Measurements from ENCODE around the gene DDAH1.

Gene DDAH1

DNA sequence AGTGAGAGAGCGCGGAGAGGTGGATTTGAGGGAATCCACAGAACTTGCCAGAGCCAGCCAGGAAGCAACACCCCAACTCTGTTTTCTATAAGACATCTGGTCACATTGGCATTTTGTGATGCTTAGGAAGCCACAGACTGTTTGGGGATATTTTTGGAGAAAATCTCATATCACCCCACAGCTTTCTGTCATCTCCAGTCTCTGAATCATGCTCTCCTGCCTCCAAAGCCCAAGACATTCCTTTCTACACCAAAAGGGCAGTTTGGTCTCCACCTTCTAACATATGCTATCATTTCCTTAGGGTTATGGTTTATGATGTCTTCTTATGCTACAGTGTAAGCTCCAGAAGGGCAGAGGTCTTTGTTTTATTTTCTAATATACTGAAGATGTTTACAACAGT lies 174.1 kb downstream of the DDAH1 start:
- H3K9me3 Mint-ChIP-seq, result no peaks in the 10 kb centered on the region
- H3K27ac Mint-ChIP-seq, result no peak overlapping the region
- H3K4me1 Mint-ChIP-seq, result peaks cover 7% of the 10 kb centered on the region
- no peak overlapping the region for H3K4me3 Mint-ChIP-seq
- no peaks in the 10 kb centered on the region for H3K36me3 Mint-ChIP-seq (ENCODE audit: low read depth)
- TF ChIP-seq, protein P1, sequence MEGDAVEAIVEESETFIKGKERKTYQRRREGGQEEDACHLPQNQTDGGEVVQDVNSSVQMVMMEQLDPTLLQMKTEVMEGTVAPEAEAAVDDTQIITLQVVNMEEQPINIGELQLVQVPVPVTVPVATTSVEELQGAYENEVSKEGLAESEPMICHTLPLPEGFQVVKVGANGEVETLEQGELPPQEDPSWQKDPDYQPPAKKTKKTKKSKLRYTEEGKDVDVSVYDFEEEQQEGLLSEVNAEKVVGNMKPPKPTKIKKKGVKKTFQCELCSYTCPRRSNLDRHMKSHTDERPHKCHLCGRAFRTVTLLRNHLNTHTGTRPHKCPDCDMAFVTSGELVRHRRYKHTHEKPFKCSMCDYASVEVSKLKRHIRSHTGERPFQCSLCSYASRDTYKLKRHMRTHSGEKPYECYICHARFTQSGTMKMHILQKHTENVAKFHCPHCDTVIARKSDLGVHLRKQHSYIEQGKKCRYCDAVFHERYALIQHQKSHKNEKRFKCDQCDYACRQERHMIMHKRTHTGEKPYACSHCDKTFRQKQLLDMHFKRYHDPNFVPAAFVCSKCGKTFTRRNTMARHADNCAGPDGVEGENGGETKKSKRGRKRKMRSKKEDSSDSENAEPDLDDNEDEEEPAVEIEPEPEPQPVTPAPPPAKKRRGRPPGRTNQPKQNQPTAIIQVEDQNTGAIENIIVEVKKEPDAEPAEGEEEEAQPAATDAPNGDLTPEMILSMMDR (IDR thresholded peaks at IDR 0.05; ENCODE audit: unreplicated experiment in 3 of 3), result no peak
- H3K27me3 Mint-ChIP-seq (ENCODE audit: low read depth), result no peaks in the 10 kb centered on the region

DNA sequence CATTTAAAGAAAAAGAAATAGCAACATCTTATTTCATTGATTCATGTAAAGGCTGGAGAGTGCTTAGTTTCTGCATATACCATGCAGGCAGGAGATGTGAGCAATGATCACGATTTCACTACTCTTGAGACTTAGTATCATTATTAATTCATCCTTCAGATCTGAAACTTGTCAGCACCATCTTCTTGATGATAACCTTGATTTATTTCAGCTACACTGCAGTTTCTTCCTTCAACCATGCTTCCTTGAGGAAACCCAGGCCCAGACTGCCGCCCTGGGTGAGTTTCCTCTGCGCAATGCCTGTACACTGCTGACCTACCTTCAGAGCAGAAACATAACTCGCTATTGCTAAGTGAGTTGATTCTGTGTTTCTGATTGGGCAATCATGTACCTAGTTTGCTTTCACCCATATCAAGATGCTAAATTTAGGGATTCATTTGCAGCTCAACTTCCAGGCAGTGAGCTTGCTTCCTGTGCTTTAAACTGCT lies 175.1 kb downstream of the DDAH1 start:
- H3K27ac Mint-ChIP-seq, result no peak overlapping the region
- H3K4me3 Mint-ChIP-seq, result no peak overlapping the region
- H3K36me3 Mint-ChIP-seq (ENCODE audit: low read depth), result no peaks in the 10 kb centered on the region
- H3K27me3 Mint-ChIP-seq (ENCODE audit: low read depth), result no peaks in the 10 kb centered on the region
- peaks cover 2% of the 10 kb centered on the region for H3K4me1 Mint-ChIP-seq
- no peaks in the 10 kb centered on the region for H3K9me3 Mint-ChIP-seq
- TF ChIP-seq, protein P1 (IDR thresholded peaks at IDR 0.05; ENCODE audit: unreplicated experiment in 3 of 3), result no peak

DNA sequence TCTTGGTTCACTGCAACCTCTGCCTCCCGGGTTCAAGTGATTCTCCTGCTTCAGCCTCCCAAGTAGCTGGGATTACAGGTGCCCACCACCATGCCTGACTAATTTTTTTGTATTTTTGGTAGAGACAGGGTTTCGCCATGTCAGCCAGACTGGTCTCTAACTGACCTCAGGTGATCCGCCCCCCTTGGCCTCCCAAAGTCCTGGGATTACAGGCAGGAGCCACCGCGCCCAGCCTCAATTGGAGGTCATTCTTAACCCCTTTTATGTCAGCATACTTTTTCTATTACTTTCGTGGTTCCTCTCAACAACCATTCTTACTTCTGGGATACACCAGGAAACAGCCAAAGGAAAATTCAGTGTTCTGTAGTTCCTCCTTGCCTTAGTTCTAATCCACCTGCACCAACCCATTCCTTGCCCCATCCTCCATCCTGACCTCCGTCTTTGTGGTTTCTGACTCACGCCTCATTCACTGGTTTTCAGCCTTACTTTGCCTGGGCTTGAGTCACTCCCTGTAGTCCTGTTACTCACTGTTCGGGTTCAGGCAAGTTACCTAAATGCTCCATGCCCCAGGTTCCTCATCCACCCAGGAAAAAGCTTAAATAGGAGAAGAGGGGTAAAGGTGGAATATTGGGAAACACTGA lies 175.6 kb downstream of the DDAH1 start:
- H3K27ac Mint-ChIP-seq, result no peak overlapping the region
- no peaks in the 10 kb centered on the region for H3K4me1 Mint-ChIP-seq
- no peaks in the 10 kb centered on the region for H3K9me3 Mint-ChIP-seq
- H3K4me3 Mint-ChIP-seq, result no peak overlapping the region
- TF ChIP-seq, protein P1 (IDR thresholded peaks at IDR 0.05; ENCODE audit: unreplicated experiment in 3 of 3), result no peak
- H3K36me3 Mint-ChIP-seq (ENCODE audit: low read depth), result no peaks in the 10 kb centered on the region
- no peaks in the 10 kb centered on the region for H3K27me3 Mint-ChIP-seq (ENCODE audit: low read depth)

DNA sequence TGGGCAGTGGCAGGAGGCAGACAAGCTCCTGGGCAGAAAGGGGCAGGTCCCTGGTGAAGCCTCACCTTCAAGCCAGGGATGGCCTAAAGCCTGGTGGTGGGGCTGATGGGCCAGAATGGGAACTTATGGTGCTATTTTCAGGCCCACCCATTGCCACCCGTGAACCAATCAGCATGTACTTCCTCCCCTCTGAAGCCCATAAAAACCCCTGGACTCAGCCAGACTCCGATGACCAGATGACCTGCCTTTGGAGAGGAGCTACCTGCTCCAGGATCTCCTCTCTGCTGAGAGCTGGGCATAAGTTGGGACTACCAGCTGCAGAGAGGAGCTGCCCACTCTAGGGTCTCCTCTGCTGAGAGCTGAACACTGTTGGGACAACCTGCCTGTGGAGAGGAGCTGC lies 180.8 kb downstream of the DDAH1 start:
- Mint-ChIP-seq H3K27me3 (ENCODE audit: low read depth) (no peaks in the 10 kb centered on the region), H3K9me3 (no peaks in the 10 kb centered on the region), H3K27ac (no peak overlapping the region), H3K4me1 (no peaks in the 10 kb centered on the region), H3K4me3 (no peak overlapping the region), H3K36me3 (ENCODE audit: low read depth) (no peaks in the 10 kb centered on the region)
- TF ChIP-seq, protein P1 (IDR thresholded peaks at IDR 0.05; ENCODE audit: unreplicated experiment in 3 of 3), result no peak

DNA sequence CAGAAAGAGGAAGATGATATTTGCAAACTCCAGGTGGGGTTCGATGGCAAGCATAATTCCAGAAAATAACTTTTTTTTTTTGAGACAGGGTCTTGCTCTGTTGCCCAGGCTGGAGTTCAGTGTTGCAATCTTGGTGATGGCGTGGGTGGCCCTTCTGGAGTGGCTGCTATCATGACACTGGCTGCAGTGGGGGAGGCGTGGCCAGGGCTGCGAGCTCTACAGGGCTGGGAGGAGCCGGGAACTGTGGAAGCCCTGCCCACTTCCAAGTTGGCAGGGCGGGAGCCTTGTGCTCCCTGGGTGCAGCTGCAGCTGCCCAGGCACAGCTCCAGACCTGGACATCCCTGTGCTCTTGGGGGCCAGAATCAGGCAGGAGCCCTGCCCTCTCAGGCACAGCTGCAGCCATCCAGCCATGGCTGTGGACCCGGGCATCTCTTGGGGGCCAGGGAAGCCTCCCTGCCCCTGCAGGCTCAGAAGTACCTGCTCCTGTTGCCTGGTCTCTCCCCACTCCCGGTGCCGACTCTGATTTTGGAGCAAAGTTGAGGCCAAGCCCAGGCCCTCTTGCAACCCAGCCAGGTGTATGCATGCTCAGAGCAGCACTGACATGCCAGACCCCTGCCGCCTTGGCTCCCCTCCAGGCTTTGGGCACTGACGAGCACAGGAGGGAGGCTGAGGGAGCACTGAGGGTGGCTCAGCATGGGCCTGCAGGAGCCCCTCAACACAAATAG lies 181.3 kb downstream of the DDAH1 start:
- H3K4me3 Mint-ChIP-seq, result no peak overlapping the region
- no peaks in the 10 kb centered on the region for H3K9me3 Mint-ChIP-seq
- H3K27ac Mint-ChIP-seq, result no peak overlapping the region
- H3K4me1 Mint-ChIP-seq, result peaks cover 5% of the 10 kb centered on the region
- H3K36me3 Mint-ChIP-seq (ENCODE audit: low read depth), result no peaks in the 10 kb centered on the region
- TF ChIP-seq, protein P1 (IDR thresholded peaks at IDR 0.05; ENCODE audit: unreplicated experiment in 3 of 3), result no peak
- H3K27me3 Mint-ChIP-seq (ENCODE audit: low read depth), result no peaks in the 10 kb centered on the region

Measured in nephron (organoid).